ENCODE data around the gene ESPNL. TPM values are rescaled to one million over a fixed set of nuclear protein-coding genes. Genes with fewer than 3 reads are reported as not detected.

The ESPNL gene
- total RNA-seq, 2 experiments from 2014 or later: not detected

- H3K27ac Mint-ChIP-seq: no peak within 1 kb of the TSS
Observed at GRCh38 chr2:238158509-238159070, 58.5 kb downstream of the ESPNL start, which contains the start of gene ERFE. TSS of gene ERFE (plus strand) at chr2:238158970. CDS start at chr2:238159008, 38 bp downstream.

GRCh38 chr2:238159071-238159539 lies 59.0 kb downstream of the ESPNL start:
- peaks cover 23 to 36% of the 10 kb centered on the region in 2 experiments for H3K27me3 ChIP-seq (ENCODE audit: control insufficient read depth in 1 of 2, insufficient read depth in 2 of 2, low read length in 2 of 2)
- ATAC-seq (ENCODE audit: poor library complexity) (peak; percentile 49), DNase-seq (peak in 2 of 14 experiments; percentile 14 to 34)
- H3K4me1 ChIP-seq (ENCODE audit: insufficient read depth, low read length): peaks cover 18% of the 10 kb centered on the region
- H3K4me3 ChIP-seq (ENCODE audit: low read length): no peak overlapping the region
- ChIA-PET POLR2A (no interaction called here), CTCF (no interaction called here)
- no peak for TF ChIP-seq CTCF (IDR thresholded peaks at IDR 0.05)
- H3K36me3 ChIP-seq (ENCODE audit: insufficient read depth, low read length): no peaks in the 10 kb centered on the region
- Mint-ChIP-seq H3K27me3 (peaks cover 34% of the 10 kb centered on the region), H3K4me3 (peak overlapping the region; percentile 62), H3K36me3 (ENCODE audit: low read depth) (no peaks in the 10 kb centered on the region), H3K27ac (no peak overlapping the region), H3K9me3 (no peaks in the 10 kb centered on the region), H3K4me1 (ENCODE audit: low read depth) (peaks cover 13% of the 10 kb centered on the region)
- no peak overlapping the region for H3K27ac ChIP-seq (ENCODE audit: low read depth in 1 of 2, low read length in 2 of 2)
- peaks cover 0 to 11% of the 10 kb centered on the region in 2 experiments for H3K9me3 ChIP-seq (ENCODE audit: control insufficient read depth in 1 of 2, insufficient read depth in 1 of 2, low read length in 2 of 2)
- intact Hi-C loops (cut with DNase I, micrococcal nuclease): no loop called here

More at GRCh38 chr2:238158509-238159070, 58.5 kb downstream of the ESPNL start, which contains the start of gene ERFE:
- H3K9me3 ChIP-seq (ENCODE audit: control insufficient read depth in 1 of 2, insufficient read depth in 1 of 2, low read length in 2 of 2): peaks cover 0 to 11% of the 10 kb centered on the region in 2 experiments
- H3K4me1 Mint-ChIP-seq (ENCODE audit: low read depth): peaks cover 13% of the 10 kb centered on the region
- ATAC-seq (ENCODE audit: poor library complexity): peak; percentile 84
- H3K36me3 Mint-ChIP-seq (ENCODE audit: low read depth): no peaks in the 10 kb centered on the region
- intact Hi-C loops (cut with DNase I, micrococcal nuclease): no loop called here
- H3K9me3 Mint-ChIP-seq: no peaks in the 10 kb centered on the region
- H3K27me3 Mint-ChIP-seq: peaks cover 34% of the 10 kb centered on the region
- peaks cover 23 to 36% of the 10 kb centered on the region in 2 experiments for H3K27me3 ChIP-seq (ENCODE audit: control insufficient read depth in 1 of 2, insufficient read depth in 2 of 2, low read length in 2 of 2)
- H3K4me1 ChIP-seq (ENCODE audit: insufficient read depth, low read length): peaks cover 18% of the 10 kb centered on the region
- H3K36me3 ChIP-seq (ENCODE audit: insufficient read depth, low read length): no peaks in the 10 kb centered on the region
- no peak within 1 kb of the TSS for H3K27ac ChIP-seq (ENCODE audit: low read depth in 1 of 2, low read length in 2 of 2)
- H3K4me3 Mint-ChIP-seq: peak within 1 kb of the TSS; percentile 62
- peak; percentile 22 for TF ChIP-seq CTCF (IDR thresholded peaks at IDR 0.05)
- DNase-seq: peak in 12 of 14 experiments; percentile 14 to 73 (median 30)
- ChIA-PET CTCF (no interaction called here), POLR2A (no interaction called here)
- H3K4me3 ChIP-seq (ENCODE audit: low read length): no peak within 1 kb of the TSS

- no peak for DNase-seq
- no peak overlapping the region for H3K27ac Mint-ChIP-seq
Observed at GRCh38 chr2:238159661-238160205, 59.6 kb downstream of the ESPNL start.

More at GRCh38 chr2:238159661-238160205, 59.6 kb downstream of the ESPNL start:
- intact Hi-C loops (cut with DNase I, micrococcal nuclease): loop anchor here in 1 of 2 experiments (1.0 kb wide), 1 partner anchor 104 kb away; no protein-coding TSS in a partner anchor
- Mint-ChIP-seq H3K36me3 (ENCODE audit: low read depth) (no peaks in the 10 kb centered on the region), H3K4me1 (ENCODE audit: low read depth) (peaks cover 13% of the 10 kb centered on the region), H3K4me3 (peak overlapping the region; percentile 62), H3K27me3 (peaks cover 38% of the 10 kb centered on the region), H3K9me3 (no peaks in the 10 kb centered on the region)
- H3K27me3 ChIP-seq (ENCODE audit: control insufficient read depth in 1 of 2, insufficient read depth in 2 of 2, low read length in 2 of 2): peaks cover 23 to 36% of the 10 kb centered on the region in 2 experiments
- ChIA-PET CTCF (no interaction called here), POLR2A (no interaction called here)
- H3K36me3 ChIP-seq (ENCODE audit: insufficient read depth, low read length): no peaks in the 10 kb centered on the region
- no peak for ATAC-seq (ENCODE audit: poor library complexity)
- no peak for TF ChIP-seq CTCF (IDR thresholded peaks at IDR 0.05)
- peaks cover 0 to 11% of the 10 kb centered on the region in 2 experiments for H3K9me3 ChIP-seq (ENCODE audit: control insufficient read depth in 1 of 2, insufficient read depth in 1 of 2, low read length in 2 of 2)
- no peak overlapping the region for H3K27ac ChIP-seq (ENCODE audit: low read depth in 1 of 2, low read length in 2 of 2)
- H3K4me1 ChIP-seq (ENCODE audit: insufficient read depth, low read length): peaks cover 18% of the 10 kb centered on the region
- H3K4me3 ChIP-seq (ENCODE audit: low read length): no peak overlapping the region
